AG04450 (cell line): ENCODE results near the gene ZC3H4. TPM values are rescaled to one million over a fixed set of nuclear protein-coding genes. Genes with fewer than 3 reads are reported as not detected.

ENCODE experiments used
- CTCF ChIA-PET: fragments of 300-600, 350-600 bp; formaldehyde crosslinking; extraction: SDS; loops from one replicate; lab custom pipeline; 2022; ENCODE audit warnings: antibody characterized with exemption, inconsistent platforms; lab: Charles Lee
- POLR2A ChIA-PET: fragments of 350-600 bp; formaldehyde crosslinking; extraction: SDS; loops from one replicate; lab custom pipeline; 2021; ENCODE audit warnings: antibody characterized with exemption, inconsistent platforms; lab: Yijun Ruan, JAX
- DNase-seq: peaks from one replicate; pipeline ENCODE4 v3.0.0-alpha.2; 2011; ENCODE audit warnings: low read depth, low spot score
- H3K27ac ChIP-seq: one replicate; pipeline ENCODE4 v1.5.1; 2012; ENCODE audit warnings: low read depth, low read length, control low read depth
- H3K27me3 ChIP-seq: one replicate; pipeline ENCODE4 v1.6.0; 2012; ENCODE audit warnings: low read length; ENCODE audit not compliant: control insufficient read depth, insufficient read depth
- H3K4me3 ChIP-seq: 2 replicates; pipeline ENCODE4 v1.5.1; 2011; ENCODE audit warnings: mild to moderate bottlenecking, low read depth, low read length, control low read depth
- H3K9me3 ChIP-seq: 2 replicates; pipeline ENCODE4 v1.5.1; 2012; ENCODE audit warnings: low read length; ENCODE audit not compliant: control insufficient read depth, insufficient read depth
- CTCF ChIP-seq: IDR thresholded peaks from 2 replicates; pipeline ENCODE4 v1.5.1; 2011; ENCODE audit warnings: low read depth, low read length, control low read depth, inconsistent platforms
- polyA plus RNA-seq: library from polyadenylated mRNA; depleted of rRNA; stranded (reverse); fragments of >200 nt; gene quantifications from 2 replicates; pipeline ENCODE4 v1.2.3, GENCODE V29; 2011

Gene ZC3H4
- polyA plus RNA-seq, 1 experiment: 4.9 TPM

GRCh38 chr19:47124937-47125668 is 11.5 kb upstream of the ZC3H4 start:
- H3K27ac ChIP-seq: no peak overlapping the region
- ChIA-PET CTCF (interaction anchor here (0.7 to 2.3 kb wide), 20 partner anchors 9 to 725 kb away, joined by 3 to 26 read pairs (median 4); partner anchors contain the start of gene ZC3H4), POLR2A (interaction anchor here (3.4 kb wide), 1 partner anchor 12 kb away, joined by 17 read pairs; the partner anchor contains the start of gene ZC3H4)
- H3K27me3 ChIP-seq: no peaks in the 10 kb centered on the region
- H3K9me3 ChIP-seq: peaks cover 2% of the 10 kb centered on the region; the same call in 1 of the 2 replicates
- peak; percentile 76 for TF ChIP-seq CTCF
- no peak for DNase-seq
- no peak overlapping the region for H3K4me3 ChIP-seq

- Histone ChIP-seq H3K27ac (no peak overlapping the region), H3K4me3 (no peak overlapping the region), H3K27me3 (no peaks in the 10 kb centered on the region), H3K9me3 (no peaks in the 10 kb centered on the region)
- CTCF ChIA-PET: interaction anchor here (0.6 to 3.0 kb wide), 8 partner anchors 9 to 762 kb away, joined by 3 to 14 read pairs (median 4); partner anchors contain the start of gene ZC3H4
- no peak for TF ChIP-seq CTCF
- DNase-seq: no peak
- POLR2A ChIA-PET: interaction anchor here (3.4 kb wide), 1 partner anchor 10 kb away, joined by 17 read pairs; the partner anchor contains the start of gene ZC3H4
Observed at GRCh38 chr19:47123406-47123805, 9.8 kb upstream of the ZC3H4 start.

- H3K4me3 ChIP-seq: no peak overlapping the region
- H3K27me3 ChIP-seq: no peaks in the 10 kb centered on the region
- ChIA-PET POLR2A (interaction anchor here (0.7 to 3.4 kb wide), 3 partner anchors 10 to 103 kb away, joined by 3 to 17 read pairs (median 3); partner anchors contain the start of gene ZC3H4), CTCF (interaction anchor here (0.6 to 3.0 kb wide), 7 partner anchors 9 to 504 kb away, joined by 3 to 14 read pairs (median 3); partner anchors contain the start of gene ZC3H4)
- TF ChIP-seq CTCF: no peak
- no peak for DNase-seq
- H3K9me3 ChIP-seq: no peaks in the 10 kb centered on the region
- peak overlapping the region; percentile 65 for H3K27ac ChIP-seq
Observed at GRCh38 chr19:47122359-47123335, 9.1 kb upstream of the ZC3H4 start.

- H3K27me3 ChIP-seq: no peaks in the 10 kb centered on the region
- no peak for DNase-seq
- TF ChIP-seq CTCF: no peak
- POLR2A ChIA-PET: interaction anchor here (0.7 kb wide), 1 partner anchor 92 kb away, joined by 4 read pairs; no protein-coding TSS in a partner anchor
- H3K4me3 ChIP-seq: no peak overlapping the region
- CTCF ChIA-PET: interaction anchor here (2.1 kb wide), 1 partner anchor 108 kb away, joined by 10 read pairs; no protein-coding TSS in a partner anchor
- no peaks in the 10 kb centered on the region for H3K9me3 ChIP-seq
- no peak overlapping the region for H3K27ac ChIP-seq
Observed at GRCh38 chr19:47120470-47121067, 7.0 kb upstream of the ZC3H4 start.
